Upper lobe of right lung (tissue), 1 donor: ENCODE measurements around the gene NCAPH2. TPM values are rescaled to one million over a fixed set of nuclear protein-coding genes. Genes with fewer than 3 reads are reported as not detected.
A peak's percentile ranks its signal among the peaks of the same experiment; 100 is the strongest.

Source experiments
- ATAC-seq: fragments of 200-7000 bp; cut with Tn5 transposase; one replicate; pipeline ENCODE4 v1.9.1; 2020; ENCODE audit warnings: mild to moderate bottlenecking, moderate library complexity
- DNase-seq: peaks from one replicate; pipeline ENCODE4 v3.0.0-alpha.2; 2020
- H3K27ac ChIP-seq: fragments of 200-600 bp; one replicate; pipeline ENCODE4 v1.8.0; 2022
- H3K27me3 ChIP-seq: fragments of 200-600 bp; one replicate; pipeline ENCODE4 v1.8.0; 2022; ENCODE audit warnings: mild to moderate bottlenecking
- H3K36me3 ChIP-seq: fragments of 200-600 bp; one replicate; pipeline ENCODE4 v1.8.0; 2022
- H3K4me1 ChIP-seq: fragments of 200-600 bp; one replicate; pipeline ENCODE4 v1.8.0; 2022
- H3K4me3 ChIP-seq: fragments of 200-600 bp; one replicate; pipeline ENCODE4 v1.8.0; 2022; ENCODE audit warnings: mild to moderate bottlenecking
- H3K9me3 ChIP-seq: fragments of 200-600 bp; one replicate; pipeline ENCODE4 v1.8.0; 2022
- intact Hi-C: fragments of 100-400 bp; cut with DNase I; formaldehyde crosslinking; loops from one replicate; pipeline ENCODE4 v1.11.0; 2022
- total RNA-seq: library from RNA; stranded (reverse); fragmentation: NEBNext Ultra II Directional; extraction: Animal tissue kit (Norgen Biotek cat#: 25700); gene quantifications from one replicate; pipeline ENCODE4 v1.2.1, GENCODE V29; 2021
- TF ChIP-seq, protein P1 (sequence below): fragments of 200-600 bp; IDR thresholded peaks from one replicate; pipeline ENCODE4 v1.8.0; 2022; ENCODE audit warnings: antibody characterized with exemption
- donor health status: DM: no; HTN: yes; CAD: no; lungs with severe emphysema.

The NCAPH2 gene
- total RNA-seq, 1 donor from 2014 or later, result 51.8 TPM

DNA sequence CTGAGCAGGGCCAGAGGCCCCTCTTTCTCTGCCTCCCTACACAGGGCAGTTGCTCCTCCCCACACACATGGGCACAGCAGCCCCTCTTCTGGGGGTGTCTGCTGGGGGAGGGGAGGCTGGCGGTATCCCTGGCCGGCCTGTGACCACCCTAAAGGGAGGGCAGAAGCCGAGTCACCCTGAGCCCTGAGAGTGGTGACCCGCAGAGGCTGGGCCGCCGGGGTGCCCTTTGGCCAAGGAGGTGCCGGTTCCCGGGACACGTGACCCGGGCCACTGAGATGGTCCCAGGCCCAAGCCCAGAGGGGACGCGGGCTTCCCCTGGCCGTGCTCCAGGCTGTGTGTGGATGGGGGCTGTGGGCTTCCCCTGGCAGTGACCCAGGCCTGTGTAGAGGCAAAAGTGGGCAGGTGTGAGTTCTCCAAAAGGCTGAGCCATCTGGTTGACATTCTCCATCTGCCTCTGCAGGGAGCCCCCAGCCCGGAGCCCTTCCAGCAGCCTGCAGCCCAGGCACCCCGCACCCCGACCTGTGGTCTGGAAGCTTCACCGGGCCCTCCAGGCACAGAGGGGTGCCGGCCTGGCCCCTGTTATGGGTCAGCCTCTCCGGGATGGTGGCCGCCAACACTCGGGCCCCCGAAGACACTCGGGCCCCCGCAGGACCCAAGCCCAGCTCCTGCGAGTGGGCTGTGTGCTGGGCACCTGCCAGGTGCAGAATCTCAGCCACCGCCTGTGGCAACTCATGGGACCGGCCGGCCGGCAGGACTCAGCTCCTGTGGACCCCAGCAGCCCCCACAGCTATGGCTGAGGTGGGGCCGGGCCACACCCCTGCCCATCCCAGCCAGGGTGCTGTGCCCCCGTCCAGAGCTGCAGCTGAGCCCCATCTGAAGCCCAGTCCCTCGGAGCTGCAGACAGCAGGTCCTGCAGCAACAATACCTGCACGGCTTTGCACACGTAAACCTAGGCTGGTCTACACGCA lies 25.6 kb upstream of the NCAPH2 start:
- intact Hi-C loops, result no loop called here
- TF ChIP-seq, protein P1, sequence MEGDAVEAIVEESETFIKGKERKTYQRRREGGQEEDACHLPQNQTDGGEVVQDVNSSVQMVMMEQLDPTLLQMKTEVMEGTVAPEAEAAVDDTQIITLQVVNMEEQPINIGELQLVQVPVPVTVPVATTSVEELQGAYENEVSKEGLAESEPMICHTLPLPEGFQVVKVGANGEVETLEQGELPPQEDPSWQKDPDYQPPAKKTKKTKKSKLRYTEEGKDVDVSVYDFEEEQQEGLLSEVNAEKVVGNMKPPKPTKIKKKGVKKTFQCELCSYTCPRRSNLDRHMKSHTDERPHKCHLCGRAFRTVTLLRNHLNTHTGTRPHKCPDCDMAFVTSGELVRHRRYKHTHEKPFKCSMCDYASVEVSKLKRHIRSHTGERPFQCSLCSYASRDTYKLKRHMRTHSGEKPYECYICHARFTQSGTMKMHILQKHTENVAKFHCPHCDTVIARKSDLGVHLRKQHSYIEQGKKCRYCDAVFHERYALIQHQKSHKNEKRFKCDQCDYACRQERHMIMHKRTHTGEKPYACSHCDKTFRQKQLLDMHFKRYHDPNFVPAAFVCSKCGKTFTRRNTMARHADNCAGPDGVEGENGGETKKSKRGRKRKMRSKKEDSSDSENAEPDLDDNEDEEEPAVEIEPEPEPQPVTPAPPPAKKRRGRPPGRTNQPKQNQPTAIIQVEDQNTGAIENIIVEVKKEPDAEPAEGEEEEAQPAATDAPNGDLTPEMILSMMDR, result no peak
- H3K27me3 ChIP-seq, result peaks cover 31% of the 10 kb centered on the region
- no peak overlapping the region for H3K27ac ChIP-seq
- no peaks in the 10 kb centered on the region for H3K9me3 ChIP-seq
- no peaks in the 10 kb centered on the region for H3K36me3 ChIP-seq
- no peak for ATAC-seq
- DNase-seq, result peak; percentile 64
- H3K4me3 ChIP-seq, result peak overlapping the region; percentile 54
- H3K4me1 ChIP-seq, result peaks cover 6% of the 10 kb centered on the region

DNA sequence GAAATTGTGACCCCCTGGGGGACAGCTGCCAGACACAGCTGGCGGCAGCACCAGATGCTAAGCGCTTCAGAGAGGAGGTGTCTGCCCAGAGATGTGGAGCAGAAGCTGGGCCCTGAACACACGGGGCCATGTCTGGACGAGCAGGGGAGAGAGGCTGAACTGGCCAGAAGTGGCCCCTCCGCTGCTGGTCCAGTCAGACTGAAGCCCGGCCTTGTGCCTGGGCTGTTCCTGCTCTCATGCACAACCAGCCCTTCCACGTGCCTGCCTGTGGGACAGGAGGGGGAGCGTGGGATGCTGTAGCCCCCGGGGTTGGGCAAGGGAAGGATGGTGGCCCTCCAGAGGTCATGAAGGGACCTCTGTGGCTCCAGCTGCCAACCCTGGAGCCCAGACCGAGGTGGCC lies 24.9 kb upstream of the NCAPH2 start:
- TF ChIP-seq, protein P1, result no peak
- H3K27ac ChIP-seq, result no peak overlapping the region
- H3K36me3 ChIP-seq, result no peaks in the 10 kb centered on the region
- intact Hi-C loops, result no loop called here
- no peak overlapping the region for H3K4me3 ChIP-seq
- peaks cover 6% of the 10 kb centered on the region for H3K4me1 ChIP-seq
- H3K27me3 ChIP-seq, result peaks cover 31% of the 10 kb centered on the region
- ATAC-seq, result no peak
- H3K9me3 ChIP-seq, result no peaks in the 10 kb centered on the region
- peak; percentile 61 for DNase-seq

DNA sequence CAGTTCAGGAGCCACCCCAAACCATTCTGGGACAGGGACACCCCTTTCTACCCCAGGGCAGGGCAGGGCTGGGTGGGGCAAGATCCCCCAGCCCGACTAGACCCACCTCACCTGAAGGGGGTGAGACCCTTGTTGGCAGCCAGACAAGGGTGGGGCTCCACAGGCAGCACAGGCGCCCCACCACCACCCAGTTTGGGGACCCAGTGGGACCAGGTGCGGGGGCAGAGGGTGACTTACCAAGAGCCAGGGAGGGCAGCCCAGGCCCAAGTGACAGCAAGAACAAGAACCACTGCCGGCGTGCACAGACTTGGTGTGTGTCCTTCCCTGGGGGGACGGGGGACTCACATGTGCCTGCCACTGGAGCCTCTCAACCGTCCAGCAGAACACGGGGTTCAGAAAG lies 24.5 kb upstream of the NCAPH2 start:
- Histone ChIP-seq H3K27ac (no peak overlapping the region), H3K4me3 (no peak overlapping the region), H3K9me3 (no peaks in the 10 kb centered on the region), H3K4me1 (peaks cover 6% of the 10 kb centered on the region), H3K36me3 (no peaks in the 10 kb centered on the region), H3K27me3 (peaks cover 31% of the 10 kb centered on the region)
- DNase-seq (peak; percentile 60), ATAC-seq (no peak)
- TF ChIP-seq, protein P1, result no peak
- intact Hi-C loops, result no loop called here

DNA sequence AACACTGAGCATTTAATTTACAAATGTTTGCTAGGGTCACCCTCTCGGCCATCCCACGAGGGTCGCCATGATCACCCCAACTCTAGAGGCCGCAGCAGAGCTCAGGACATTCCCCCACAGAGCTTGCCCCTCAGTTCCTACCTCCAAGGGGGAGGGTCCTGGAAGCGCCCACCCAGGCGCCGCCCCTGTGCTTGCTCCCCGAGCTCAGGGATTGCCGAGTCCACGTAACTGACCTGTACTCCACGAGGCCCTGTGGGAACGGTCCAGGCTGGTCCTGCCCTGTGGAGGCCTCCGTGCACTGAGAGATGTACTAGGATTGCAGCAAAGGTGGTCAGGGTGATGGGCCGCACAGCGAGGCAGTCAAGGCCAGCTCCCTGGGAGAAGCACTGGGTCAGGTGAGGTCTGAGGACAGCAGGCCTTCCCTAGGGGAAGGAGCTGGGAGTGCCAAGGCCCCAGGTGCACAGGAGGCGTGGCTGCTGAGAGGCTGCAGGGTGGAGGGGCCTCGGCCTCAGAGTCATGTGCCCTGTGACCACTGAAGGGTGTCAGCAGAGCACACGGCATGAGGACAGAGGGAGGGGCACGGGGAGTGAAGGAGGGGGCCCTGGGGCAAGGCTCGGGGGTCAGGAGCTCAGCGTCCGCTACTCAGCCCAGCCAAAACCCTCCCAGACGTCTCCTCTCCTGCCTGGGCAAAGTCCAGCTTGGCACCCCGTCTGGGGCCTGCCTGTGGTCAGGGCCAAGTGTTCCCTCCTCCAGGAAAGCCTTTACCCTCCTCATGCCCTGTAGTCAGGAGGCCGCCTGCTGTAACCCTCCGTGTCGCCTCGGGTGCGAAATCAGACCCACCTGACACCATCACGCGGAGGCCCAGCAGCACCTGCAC lies 23.8 kb upstream of the NCAPH2 start:
- intact Hi-C loops, result no loop called here
- Histone ChIP-seq H3K9me3 (no peaks in the 10 kb centered on the region), H3K4me3 (no peak overlapping the region), H3K4me1 (peaks cover 6% of the 10 kb centered on the region), H3K36me3 (no peaks in the 10 kb centered on the region), H3K27me3 (peaks cover 31% of the 10 kb centered on the region), H3K27ac (no peak overlapping the region)
- ATAC-seq (peak; percentile 4), DNase-seq (peak; percentile 64)
- TF ChIP-seq, protein P1, result no peak

DNA sequence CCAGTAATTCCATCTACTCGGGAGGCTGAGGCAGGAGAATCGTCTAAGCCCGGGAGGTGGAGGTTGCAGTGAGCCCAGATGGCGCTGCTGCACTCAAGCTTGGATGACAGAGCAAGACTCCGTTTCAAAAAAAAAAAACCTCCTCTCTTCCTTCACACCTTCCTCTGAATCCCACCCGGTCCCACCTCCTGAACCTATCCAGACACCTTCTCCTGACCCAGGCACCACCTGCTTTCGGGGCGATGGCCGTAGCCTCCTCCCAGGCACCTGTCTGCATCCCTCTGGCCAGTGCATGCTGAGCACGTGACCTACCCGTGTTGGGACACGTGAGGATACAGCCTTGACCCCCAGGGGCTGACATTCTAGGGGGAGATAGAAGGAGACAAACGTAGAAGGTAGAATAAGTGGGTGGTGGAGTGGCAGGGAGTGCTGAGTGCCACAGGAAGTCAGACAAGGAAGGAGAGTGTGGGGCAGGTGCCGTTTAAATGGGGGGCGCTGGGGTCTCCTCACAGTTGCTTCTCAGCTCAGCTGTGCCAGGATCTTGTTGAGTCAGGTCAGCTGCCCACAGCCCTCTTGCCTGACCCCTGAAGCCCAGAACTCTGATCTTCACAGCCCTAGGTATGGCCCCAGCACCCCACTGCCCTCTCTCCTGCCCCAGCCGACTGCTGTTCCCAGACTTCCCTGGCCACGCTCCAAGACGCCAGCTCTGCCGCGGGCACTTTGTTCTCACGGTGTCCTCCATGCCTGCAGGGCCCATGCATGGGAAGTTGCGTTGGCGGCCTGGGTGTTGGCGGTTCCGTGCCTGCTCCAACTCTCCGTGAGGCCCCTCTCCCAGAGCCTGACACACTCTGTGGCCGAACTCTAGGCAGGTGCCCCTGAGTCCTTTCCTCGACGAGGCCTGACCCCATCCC lies 22.5 kb upstream of the NCAPH2 start:
- intact Hi-C loops, result no loop called here
- H3K4me1 ChIP-seq, result peaks cover 6% of the 10 kb centered on the region
- peak; percentile 12 for ATAC-seq

More for the DNA sequence above, 22.5 kb upstream of the NCAPH2 start:
- Histone ChIP-seq H3K27me3 (peaks cover 26% of the 10 kb centered on the region), H3K36me3 (no peaks in the 10 kb centered on the region), H3K9me3 (no peaks in the 10 kb centered on the region), H3K27ac (no peak overlapping the region), H3K4me3 (no peak overlapping the region)
- TF ChIP-seq, protein P1, result no peak
- DNase-seq, result peak; percentile 82
